Nephron progenitor cell (in vitro differentiated cells): ENCODE data around the gene MLEC.

Source experiments
- DNase-seq: peaks from one replicate; pipeline ENCODE4 v3.0.0; 2021
- H3K27ac Mint-ChIP-seq: 2 replicates; pipeline ENCODE4 v1.8.0; 2021; ENCODE audit warnings: mild to moderate bottlenecking, moderate library complexity, mixed read lengths
- H3K27me3 Mint-ChIP-seq: 2 replicates; pipeline ENCODE4 v1.8.0; 2021; ENCODE audit warnings: mild to moderate bottlenecking, low read depth, mixed read lengths; ENCODE audit not compliant: poor library complexity
- H3K36me3 Mint-ChIP-seq: 2 replicates; pipeline ENCODE4 v1.8.0; 2021; ENCODE audit warnings: low read depth, mixed read lengths
- H3K4me1 Mint-ChIP-seq: 2 replicates; pipeline ENCODE4 v1.8.0; 2021; ENCODE audit warnings: mixed read lengths
- H3K4me3 Mint-ChIP-seq: 2 replicates; pipeline ENCODE4 v1.8.0; 2021; ENCODE audit warnings: mild to moderate bottlenecking, moderate library complexity, mixed read lengths
- H3K9me3 Mint-ChIP-seq: 2 replicates; pipeline ENCODE4 v1.8.0; 2021; ENCODE audit warnings: mild to moderate bottlenecking, moderate library complexity, mixed read lengths
- CTCF ChIP-seq: fragments of 200-600 bp; sonication (generic); IDR thresholded peaks from 2 replicates; pipeline ENCODE4 v1.5.0; 2021; ENCODE audit warnings: antibody characterized with exemption

MLEC gene

GRCh38 chr12:120735181-120735580 is 48.2 kb downstream of the MLEC start:
- no peak for TF ChIP-seq CTCF
- DNase-seq, result no peak
- Mint-ChIP-seq H3K9me3 (peaks cover 17% of the 10 kb centered on the region), H3K27me3 (no peaks in the 10 kb centered on the region), H3K4me1 (no peaks in the 10 kb centered on the region), H3K4me3 (no peak overlapping the region), H3K36me3 (peaks cover 25% of the 10 kb centered on the region), H3K27ac (no peak overlapping the region)

GRCh38 chr12:120736404-120737331 is 49.7 kb downstream of the MLEC start:
- H3K27me3 Mint-ChIP-seq, result no peaks in the 10 kb centered on the region
- peaks cover 13% of the 10 kb centered on the region for H3K9me3 Mint-ChIP-seq
- peaks cover 17% of the 10 kb centered on the region for H3K36me3 Mint-ChIP-seq
- peak overlapping the region; percentile 90 for H3K27ac Mint-ChIP-seq
- no peak for TF ChIP-seq CTCF
- DNase-seq, result no peak
- H3K4me1 Mint-ChIP-seq, result no peaks in the 10 kb centered on the region
- H3K4me3 Mint-ChIP-seq, result no peak overlapping the region

- Mint-ChIP-seq H3K4me1 (no peaks in the 10 kb centered on the region), H3K9me3 (peaks cover 13% of the 10 kb centered on the region), H3K36me3 (peaks cover 13% of the 10 kb centered on the region), H3K27ac (no peak overlapping the region), H3K27me3 (no peaks in the 10 kb centered on the region), H3K4me3 (no peak overlapping the region)
- peak; percentile 38 for DNase-seq
- TF ChIP-seq CTCF, result peak; percentile 35
Measured at GRCh38 chr12:120737557-120738251, 50.8 kb downstream of the MLEC start.

- Mint-ChIP-seq H3K9me3 (peaks cover 9% of the 10 kb centered on the region), H3K36me3 (peaks cover 11% of the 10 kb centered on the region), H3K27ac (no peak overlapping the region), H3K27me3 (no peaks in the 10 kb centered on the region), H3K4me1 (no peaks in the 10 kb centered on the region), H3K4me3 (no peak overlapping the region)
- no peak for DNase-seq
- TF ChIP-seq CTCF, result no peak
Measured at GRCh38 chr12:120738252-120739030, 51.5 kb downstream of the MLEC start.

GRCh38 chr12:120739031-120739762 is 52.2 kb downstream of the MLEC start:
- Mint-ChIP-seq H3K4me1 (no peaks in the 10 kb centered on the region), H3K27me3 (no peaks in the 10 kb centered on the region), H3K27ac (no peak overlapping the region), H3K4me3 (no peak overlapping the region), H3K36me3 (peaks cover 3% of the 10 kb centered on the region), H3K9me3 (peaks cover 2% of the 10 kb centered on the region)
- TF ChIP-seq CTCF, result no peak
- no peak for DNase-seq
